ENCODE measurements around the gene PDE2A. TPM values are rescaled to one million over a fixed set of nuclear protein-coding genes. Genes with fewer than 3 reads are reported as not detected.
A peak's percentile ranks its signal among the peaks of the same experiment; 100 is the strongest.

The PDE2A gene
- total and polyA plus RNA-seq, 2 of the 4 experiments (the other 2 are of a cell fraction), result 0.02 TPM; not detected in 1

- BruUV-seq (replicated peaks), result no TSS peak
- Histone ChIP-seq H4K5ac (ENCODE audit: low read depth, low read length) (no peak overlapping the region), H3K18ac (ENCODE audit: low read depth, low read length) (no peak overlapping the region), H2BK120ac (ENCODE audit: low read depth, low read length) (no peak overlapping the region), H2BK15ac (ENCODE audit: low read depth, low read length) (no peak overlapping the region), H3K4ac (ENCODE audit: low read depth, low read length) (no peak overlapping the region), H3K56ac (ENCODE audit: extremely low read depth, insufficient read depth, low read length) (no peak overlapping the region), H3K9ac (ENCODE audit: low read depth, low read length) (no peak overlapping the region), H2AK5ac (ENCODE audit: low read depth, low read length) (no peak overlapping the region), H3K9me3 (ENCODE audit: control insufficient read depth, insufficient read depth, low read length) (no peaks in the 10 kb centered on the region), H4K91ac (ENCODE audit: insufficient read depth, low read depth, low read length) (no peak overlapping the region), H3K36me3 (ENCODE audit: control insufficient read depth, insufficient read depth, low read length) (no peaks in the 10 kb centered on the region), H3K14ac (replicated peaks; ENCODE audit: low read depth, low read length) (no peak overlapping the region), H2AK9ac (replicated peaks; ENCODE audit: low read depth, low read length, poor library complexity) (peak overlapping the region; percentile 42), H3K27ac (ENCODE audit: insufficient read depth, low read length) (no peak overlapping the region), H3K27me3 (ENCODE audit: control insufficient read depth, insufficient read depth, low read length) (peaks cover 60% of the 10 kb centered on the region), H2BK20ac (ENCODE audit: low read depth, low read length) (no peak overlapping the region), H3K4me1 (ENCODE audit: control insufficient read depth, insufficient read depth, low read length) (peaks cover 7% of the 10 kb centered on the region; the same call in 1 of the 2 replicates), H3K4me3 (ENCODE audit: insufficient read depth, low read depth, low read length) (no peak overlapping the region), H3K9me1 (ENCODE audit: insufficient read depth, low read length) (no peaks in the 10 kb centered on the region), H3K4me2 (ENCODE audit: low read depth, low read length) (no peak overlapping the region), H3K23ac (ENCODE audit: low read depth, low read length) (no peak overlapping the region), H2BK5ac (ENCODE audit: low read depth, low read length, poor library complexity, severe bottlenecking) (no peak overlapping the region), H2AFZ (replicated peaks; ENCODE audit: low read length, poor library complexity) (no peak overlapping the region), H4K20me1 (ENCODE audit: insufficient read depth, low read length) (no peaks in the 10 kb centered on the region; the same call in 1 of the 2 replicates), H4K8ac (ENCODE audit: low read depth in 2 of 2, low read length in 2 of 2) (no peak overlapping the region), H3K79me1 (ENCODE audit: low read depth in 1 of 2, low read length in 2 of 2) (no peaks in the 10 kb centered on the region)
- intact Hi-C loops (cut with micrococcal nuclease), result no loop called here
- dilution Hi-C loops (cut with HindIII; ENCODE audit: low sequenced_read_pairs, unreplicated experiment), result no loop called here
- ChIA-PET POLR2A (ENCODE audit: unreplicated experiment) (no interaction called here), CTCF (no interaction called here)
- in situ Hi-C loops (cut with MboI; ENCODE audit: low sequenced_read_pairs), result no loop called here
- 50% methylated on average over 1 of the region's 7 CpGs; no CpG with 5 or more reads in 1 of the 2 experiments for WGBS, 2 experiments (ENCODE audit: extremely low coverage in 2 of 2, insufficient read length in 1 of 2)
- ATAC-seq (ENCODE audit: low read depth), result no peak
- no peak for DNase-seq
- TF ChIP-seq MXI1 (IDR thresholded peaks at IDR 0.05; ENCODE audit: borderline replicate concordance, low read depth, low read length) (no peak), POLR2A (IDR thresholded peaks at IDR 0.05; ENCODE audit: low read depth, low read length) (no peak), BHLHE40 (IDR thresholded peaks at IDR 0.05; ENCODE audit: low read depth, low read length) (no peak), RFX5 (IDR thresholded peaks at IDR 0.05; ENCODE audit: low read depth, low read length) (no peak), MAFK (IDR thresholded peaks at IDR 0.05; ENCODE audit: low read depth, low read length) (no peak), CHD1 (IDR thresholded peaks at IDR 0.05; ENCODE audit: low read depth, low read length) (no peak), NFE2L2 (IDR thresholded peaks at IDR 0.05; ENCODE audit: low read depth, low read length) (no peak), FOS (IDR thresholded peaks at IDR 0.05; ENCODE audit: low read depth, low read length) (no peak), ELK1 (IDR thresholded peaks at IDR 0.05; ENCODE audit: borderline replicate concordance, low read depth, low read length) (no peak), SMC3 (IDR thresholded peaks at IDR 0.05; ENCODE audit: low read depth, low read length) (no peak), RCOR1 (IDR thresholded peaks at IDR 0.05; ENCODE audit: insufficient replicate concordance, low read length) (no peak), CEBPB (IDR thresholded peaks at IDR 0.05; ENCODE audit: low read depth, low read length) (no peak)
- TF ChIP-seq, protein P1, sequence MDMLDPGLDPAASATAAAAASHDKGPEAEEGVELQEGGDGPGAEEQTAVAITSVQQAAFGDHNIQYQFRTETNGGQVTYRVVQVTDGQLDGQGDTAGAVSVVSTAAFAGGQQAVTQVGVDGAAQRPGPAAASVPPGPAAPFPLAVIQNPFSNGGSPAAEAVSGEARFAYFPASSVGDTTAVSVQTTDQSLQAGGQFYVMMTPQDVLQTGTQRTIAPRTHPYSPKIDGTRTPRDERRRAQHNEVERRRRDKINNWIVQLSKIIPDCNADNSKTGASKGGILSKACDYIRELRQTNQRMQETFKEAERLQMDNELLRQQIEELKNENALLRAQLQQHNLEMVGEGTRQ (IDR thresholded peaks at IDR 0.05; ENCODE audit: low read depth, low read length), result no peak
- TF ChIP-seq, protein P2, sequence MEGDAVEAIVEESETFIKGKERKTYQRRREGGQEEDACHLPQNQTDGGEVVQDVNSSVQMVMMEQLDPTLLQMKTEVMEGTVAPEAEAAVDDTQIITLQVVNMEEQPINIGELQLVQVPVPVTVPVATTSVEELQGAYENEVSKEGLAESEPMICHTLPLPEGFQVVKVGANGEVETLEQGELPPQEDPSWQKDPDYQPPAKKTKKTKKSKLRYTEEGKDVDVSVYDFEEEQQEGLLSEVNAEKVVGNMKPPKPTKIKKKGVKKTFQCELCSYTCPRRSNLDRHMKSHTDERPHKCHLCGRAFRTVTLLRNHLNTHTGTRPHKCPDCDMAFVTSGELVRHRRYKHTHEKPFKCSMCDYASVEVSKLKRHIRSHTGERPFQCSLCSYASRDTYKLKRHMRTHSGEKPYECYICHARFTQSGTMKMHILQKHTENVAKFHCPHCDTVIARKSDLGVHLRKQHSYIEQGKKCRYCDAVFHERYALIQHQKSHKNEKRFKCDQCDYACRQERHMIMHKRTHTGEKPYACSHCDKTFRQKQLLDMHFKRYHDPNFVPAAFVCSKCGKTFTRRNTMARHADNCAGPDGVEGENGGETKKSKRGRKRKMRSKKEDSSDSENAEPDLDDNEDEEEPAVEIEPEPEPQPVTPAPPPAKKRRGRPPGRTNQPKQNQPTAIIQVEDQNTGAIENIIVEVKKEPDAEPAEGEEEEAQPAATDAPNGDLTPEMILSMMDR (conservative IDR thresholded peaks at IDR 0.05; ENCODE audit: low read depth, low read length), result no peak
Observed at GRCh38 chr11:72627594-72628281, 46.5 kb downstream of the PDE2A start.

Data from IMR-90 (cell line).